SK-N-SH (cell line): ENCODE measurements around the gene GRIP1.

Experiments used
- EP300 ChIP-seq, 2 experiments: IDR thresholded peaks; 2 replicates each; pipeline versions ENCODE4 v1.4.0 to v1.6.1; 2012; ENCODE audit warnings: borderline replicate concordance in 1 of 2, low read depth in 1 of 2, low read length in 1 of 2
- MXI1 ChIP-seq: IDR thresholded peaks from 2 replicates; pipeline ENCODE4 v1.6.1; 2012; ENCODE audit warnings: mild to moderate bottlenecking, low read depth, low read length, improper control_type of control experiment

- TF ChIP-seq EP300 (IDR thresholded peaks at IDR 0.05; ENCODE audit: borderline replicate concordance in 1 of 2, low read depth in 1 of 2, low read length in 1 of 2) = no peak
- no peak for TF ChIP-seq MXI1
Measured at GRCh38 chr12:66599816-66600215, 79.1 kb downstream of the GRIP1 start.
